NCI-H82 (cell line): ENCODE data around the gene CSTPP1.

Source experiments
- DNase-seq: peaks from one replicate; lab custom pipeline; 2025; lab: John Stamatoyannopoulos, UW

Gene CSTPP1

GRCh38 chr11:47161134-47161854, 224.7 kb downstream of the CSTPP1 start:
- peak; percentile 82 for DNase-seq

GRCh38 chr11:47161890-47162289, 225.3 kb downstream of the CSTPP1 start:
- no peak for DNase-seq

- no peak for DNase-seq
These were observed 225.9 kb downstream of the CSTPP1 start for GRCh38 chr11:47162426-47162825.

- DNase-seq = no peak
These were observed 226.6 kb downstream of the CSTPP1 start for GRCh38 chr11:47163193-47163592.

- no peak for DNase-seq
These were observed 227.3 kb downstream of the CSTPP1 start for GRCh38 chr11:47163898-47164297.

GRCh38 chr11:47164321-47164720, 227.8 kb downstream of the CSTPP1 start:
- no peak for DNase-seq

GRCh38 chr11:47165253-47165840, 228.8 kb downstream of the CSTPP1 start:
- no peak for DNase-seq

GRCh38 chr11:47166368-47166767, 229.8 kb downstream of the CSTPP1 start:
- no peak for DNase-seq

- DNase-seq = no peak
These were observed 234.7 kb downstream of the CSTPP1 start for GRCh38 chr11:47171061-47171838.

GRCh38 chr11:47171856-47172255, 235.3 kb downstream of the CSTPP1 start:
- peak; percentile 78 for DNase-seq

- DNase-seq = no peak
These were observed 236.3 kb downstream of the CSTPP1 start for GRCh38 chr11:47172740-47173336.

GRCh38 chr11:47175746-47176327, 239.3 kb downstream of the CSTPP1 start:
- no peak for DNase-seq

GRCh38 chr11:47176328-47177228, 240.0 kb downstream of the CSTPP1 start, which contains the start of gene ARFGAP2:
Gene ARFGAP2 (minus strand): TSS chr11:47176879. CDS start chr11:47176853, 26 bp downstream.
- DNase-seq = peak; percentile 95

- peak; percentile 80 for DNase-seq
These were observed 240.8 kb downstream of the CSTPP1 start for GRCh38 chr11:47177229-47177845.

GRCh38 chr11:47177846-47178245, 241.3 kb downstream of the CSTPP1 start:
- DNase-seq = no peak

- no peak for DNase-seq
These were observed 241.8 kb downstream of the CSTPP1 start for GRCh38 chr11:47178316-47178715.

- DNase-seq = no peak
These were observed 242.4 kb downstream of the CSTPP1 start for GRCh38 chr11:47178737-47179654.

GRCh38 chr11:47179655-47179991, 243.1 kb downstream of the CSTPP1 start:
- peak; percentile 76 for DNase-seq

GRCh38 chr11:47180006-47180787, 243.6 kb downstream of the CSTPP1 start:
- no peak for DNase-seq
